SK-N-SH (cell line): ENCODE results near the gene VDAC1. TPM values are rescaled to one million over a fixed set of nuclear protein-coding genes. Genes with fewer than 3 reads are reported as not detected.

Experiments
- CTCF ChIA-PET: fragments of 300-600, 350-600 bp; formaldehyde crosslinking; extraction: SDS; loops from one replicate; lab custom pipeline; 2021; lab: Yijun Ruan, JAX
- POLR2A ChIA-PET: fragments of 350-600 bp; sonication (Branson Sonifier 250); formaldehyde crosslinking; extraction: SDS; loops from one replicate; lab custom pipeline; 2020; ENCODE audit warnings: antibody characterized with exemption, inconsistent platforms; lab: Yijun Ruan, JAX
- DNase-seq: peaks from one replicate; pipeline ENCODE4 v3.0.0; 2012
- H2AFZ ChIP-seq: fragments of 200-600 bp; sonication (generic); 2 replicates; pipeline ENCODE4 v1.8.1; 2016; ENCODE audit warnings: antibody characterized with exemption, mild to moderate bottlenecking, low read depth
- H3F3A ChIP-seq: fragments of 200-600 bp; sonication (generic); replicated peaks from 2 replicates; pipeline ENCODE3; 2016; ENCODE audit warnings: antibody characterized with exemption, mild to moderate bottlenecking; ENCODE audit not compliant: insufficient read depth
- H3K27ac ChIP-seq, 2 experiments: fragments of 200-500 bp in 1 of 2; fragments of 200-600 bp in 1 of 2; sonication (Bioruptor generic) in 1 of 2; sonication (generic), shearing (Covaris generic) in 1 of 2; 2 replicates each; pipeline versions ENCODE4 v1.5.1 to v1.6.1; 2014 to 2016; ENCODE audit warnings: low read depth in 2 of 2, inconsistent platforms in 1 of 2, low read length in 1 of 2, mild to moderate bottlenecking in 1 of 2, mixed read lengths in 1 of 2
- H3K27me3 ChIP-seq: fragments of 200-600 bp; sonication (generic), shearing (Covaris generic); 2 replicates; pipeline ENCODE4 v1.6.1; 2016; ENCODE audit warnings: mixed run types; ENCODE audit not compliant: insufficient read depth
- H3K36me3 ChIP-seq, 2 experiments: fragments of 200-500 bp in 1 of 2; fragments of 200-600 bp in 1 of 2; sonication (Bioruptor generic) in 1 of 2; sonication (generic) in 1 of 2; replicated peaks in 1 of 2; 2 replicates each; pipeline versions ENCODE3 to v1.5.1; 2014 to 2016; ENCODE audit warnings: low read length in 1 of 2, mild to moderate bottlenecking in 1 of 2; ENCODE audit not compliant: insufficient read depth in 2 of 2, control insufficient read depth in 1 of 2
- H3K4me1 ChIP-seq, 2 experiments: fragments of 200-500 bp in 1 of 2; fragments of 200-600 bp in 1 of 2; sonication (Bioruptor generic) in 1 of 2; sonication (generic), shearing (Covaris generic) in 1 of 2; 2 replicates each; pipeline versions ENCODE4 v1.5.1 to v1.6.1; 2014 to 2016; ENCODE audit warnings: low read depth in 1 of 2, low read length in 1 of 2, mixed run types in 1 of 2; ENCODE audit not compliant: insufficient read depth in 2 of 2, control insufficient read depth in 1 of 2
- H3K4me2 ChIP-seq: fragments of 200-600 bp; sonication (generic), shearing (Covaris generic); 2 replicates; pipeline ENCODE4 v1.6.1; 2017; ENCODE audit warnings: mixed run types
- H3K4me3 ChIP-seq, 2 experiments: fragments of 200-500 bp in 1 of 2; fragments of 200-600 bp in 1 of 2; sonication (Bioruptor generic) in 1 of 2; sonication (generic), shearing (Covaris generic) in 1 of 2; 2 replicates each; pipeline versions ENCODE4 v1.5.1 to v1.8.1; 2014 to 2016; ENCODE audit warnings: low read depth in 2 of 2, inconsistent platforms in 1 of 2, low read length in 1 of 2, mild to moderate bottlenecking in 1 of 2, mixed read lengths in 1 of 2, moderate library complexity in 1 of 2
- H3K79me2 ChIP-seq: fragments of 200-600 bp; sonication (generic); 2 replicates; pipeline ENCODE4 v1.8.1; 2017; ENCODE audit warnings: mild to moderate bottlenecking; ENCODE audit not compliant: insufficient read depth
- H3K9ac ChIP-seq: fragments of 200-600 bp; sonication (generic); 2 replicates; pipeline ENCODE4 v1.6.1; 2017; ENCODE audit warnings: mixed run types
- H3K9me2 ChIP-seq: fragments of 200-600 bp; sonication (generic); 2 replicates; pipeline ENCODE4 v1.6.1; 2017; ENCODE audit warnings: mixed run types
- H3K9me3 ChIP-seq: fragments of 200-600 bp; sonication (generic); 2 replicates; pipeline ENCODE4 v1.6.1; 2017; ENCODE audit warnings: mixed run types, mild to moderate bottlenecking, moderate library complexity
- H4K20me1 ChIP-seq: fragments of 200-600 bp; sonication (generic); 2 replicates; pipeline ENCODE4 v1.6.1; 2017; ENCODE audit warnings: mild to moderate bottlenecking, mixed run types; ENCODE audit not compliant: insufficient read depth
- ELF1 ChIP-seq: IDR thresholded peaks from 2 replicates; pipeline ENCODE4 v1.4.0; 2012
- EZH2phosphoT487 ChIP-seq: fragments of 200-600 bp; sonication (generic); IDR thresholded peaks from 2 replicates; pipeline ENCODE4 v1.6.1; 2017; ENCODE audit warnings: low read depth, mixed run types, mild to moderate bottlenecking, antibody characterized with exemption, moderate library complexity, borderline replicate concordance
- FOXM1 ChIP-seq: IDR thresholded peaks from 2 replicates; pipeline ENCODE4 v1.4.0; 2012; ENCODE audit warnings: low read depth, mild to moderate bottlenecking
- IRF3 ChIP-seq: fragments of 150-350 bp; IDR thresholded peaks from 2 replicates; pipeline ENCODE4 v1.6.1; 2016; ENCODE audit warnings: mild to moderate bottlenecking, low read depth, low read length
- JUND ChIP-seq: IDR thresholded peaks from 2 replicates; pipeline ENCODE4 v1.4.0; 2012
- MEF2A ChIP-seq: IDR thresholded peaks from 2 replicates; pipeline ENCODE4 v1.4.0; 2012; ENCODE audit warnings: low read depth, borderline replicate concordance
- NFIC ChIP-seq: IDR thresholded peaks from 2 replicates; pipeline ENCODE4 v1.4.0; 2012; ENCODE audit warnings: borderline replicate concordance
- NRF1 ChIP-seq: IDR thresholded peaks from 2 replicates; pipeline ENCODE4 v1.6.1; 2012; ENCODE audit warnings: low read depth, mild to moderate bottlenecking, low read length
- RAD21 ChIP-seq: IDR thresholded peaks from 2 replicates; pipeline ENCODE4 v1.6.1; 2012; ENCODE audit warnings: mild to moderate bottlenecking, low read length
- RFX5 ChIP-seq: IDR thresholded peaks from 2 replicates; pipeline ENCODE4 v1.6.1; 2012; ENCODE audit warnings: mild to moderate bottlenecking, improper control_type of control experiment, low read length
- RXRA ChIP-seq: IDR thresholded peaks from 2 replicates; pipeline ENCODE4 v1.4.0; 2012; ENCODE audit warnings: low read depth, mild to moderate bottlenecking, borderline replicate concordance
- TAF1 ChIP-seq: IDR thresholded peaks from 2 replicates; pipeline ENCODE4 v1.6.1; 2012; ENCODE audit warnings: low read depth, mild to moderate bottlenecking, low read length, moderate library complexity, borderline replicate concordance
- TCF12 ChIP-seq: IDR thresholded peaks from 2 replicates; pipeline ENCODE4 v1.4.0; 2012
- WGBS: methylation state at CpG from one replicate; pipeline ENCODE4 v1.1.6; 2017; ENCODE audit warnings: low lambda C conversion rate; 5-methylcytosine and 5-hydroxymethylcytosine counted together
- polyA plus RNA-seq, 3 experiments: library from polyadenylated mRNA; depleted of rRNA; stranded (reverse); fragments of >200 nt; gene quantifications; 2 replicates each; pipeline ENCODE4 v1.2.3, GENCODE V29; 2012
- TF ChIP-seq, protein P1 (sequence below): fragments of 200-600 bp; sonication (generic); IDR thresholded peaks from 2 replicates; pipeline ENCODE4 v1.6.1; 2017; ENCODE audit warnings: antibody characterized with exemption, mild to moderate bottlenecking, moderate library complexity
- TF ChIP-seq, protein P2 (sequence below): IDR thresholded peaks from 2 replicates; pipeline ENCODE4; 2012
- TF ChIP-seq, protein P3 (sequence below): IDR thresholded peaks from 2 replicates; pipeline ENCODE4 v1.4.0; 2012; ENCODE audit warnings: low read depth, borderline replicate concordance

VDAC1 gene
- polyA plus RNA-seq, 1 of the 3 experiments (the other 2 are of a cell fraction) = 166 TPM

GRCh38 chr5:134053314-134053839 lies 48.6 kb upstream of the VDAC1 start:
- no peak for TF ChIP-seq RFX5
- TF ChIP-seq RAD21 = no peak
- TF ChIP-seq RXRA = no peak
- TF ChIP-seq, protein P1, sequence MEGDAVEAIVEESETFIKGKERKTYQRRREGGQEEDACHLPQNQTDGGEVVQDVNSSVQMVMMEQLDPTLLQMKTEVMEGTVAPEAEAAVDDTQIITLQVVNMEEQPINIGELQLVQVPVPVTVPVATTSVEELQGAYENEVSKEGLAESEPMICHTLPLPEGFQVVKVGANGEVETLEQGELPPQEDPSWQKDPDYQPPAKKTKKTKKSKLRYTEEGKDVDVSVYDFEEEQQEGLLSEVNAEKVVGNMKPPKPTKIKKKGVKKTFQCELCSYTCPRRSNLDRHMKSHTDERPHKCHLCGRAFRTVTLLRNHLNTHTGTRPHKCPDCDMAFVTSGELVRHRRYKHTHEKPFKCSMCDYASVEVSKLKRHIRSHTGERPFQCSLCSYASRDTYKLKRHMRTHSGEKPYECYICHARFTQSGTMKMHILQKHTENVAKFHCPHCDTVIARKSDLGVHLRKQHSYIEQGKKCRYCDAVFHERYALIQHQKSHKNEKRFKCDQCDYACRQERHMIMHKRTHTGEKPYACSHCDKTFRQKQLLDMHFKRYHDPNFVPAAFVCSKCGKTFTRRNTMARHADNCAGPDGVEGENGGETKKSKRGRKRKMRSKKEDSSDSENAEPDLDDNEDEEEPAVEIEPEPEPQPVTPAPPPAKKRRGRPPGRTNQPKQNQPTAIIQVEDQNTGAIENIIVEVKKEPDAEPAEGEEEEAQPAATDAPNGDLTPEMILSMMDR = no peak
- no peak for TF ChIP-seq TCF12
- no peak for TF ChIP-seq MEF2A
- TF ChIP-seq TAF1 = no peak
- no peak for TF ChIP-seq FOXM1
- TF ChIP-seq, protein P2, sequence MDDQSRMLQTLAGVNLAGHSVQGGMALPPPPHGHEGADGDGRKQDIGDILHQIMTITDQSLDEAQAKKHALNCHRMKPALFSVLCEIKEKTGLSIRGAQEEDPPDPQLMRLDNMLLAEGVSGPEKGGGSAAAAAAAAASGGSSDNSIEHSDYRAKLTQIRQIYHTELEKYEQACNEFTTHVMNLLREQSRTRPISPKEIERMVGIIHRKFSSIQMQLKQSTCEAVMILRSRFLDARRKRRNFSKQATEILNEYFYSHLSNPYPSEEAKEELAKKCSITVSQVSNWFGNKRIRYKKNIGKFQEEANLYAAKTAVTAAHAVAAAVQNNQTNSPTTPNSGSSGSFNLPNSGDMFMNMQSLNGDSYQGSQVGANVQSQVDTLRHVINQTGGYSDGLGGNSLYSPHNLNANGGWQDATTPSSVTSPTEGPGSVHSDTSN = no peak
- TF ChIP-seq EZH2phosphoT487 = no peak
- TF ChIP-seq ELF1 = no peak
- TF ChIP-seq JUND = no peak
- TF ChIP-seq, protein P3, sequence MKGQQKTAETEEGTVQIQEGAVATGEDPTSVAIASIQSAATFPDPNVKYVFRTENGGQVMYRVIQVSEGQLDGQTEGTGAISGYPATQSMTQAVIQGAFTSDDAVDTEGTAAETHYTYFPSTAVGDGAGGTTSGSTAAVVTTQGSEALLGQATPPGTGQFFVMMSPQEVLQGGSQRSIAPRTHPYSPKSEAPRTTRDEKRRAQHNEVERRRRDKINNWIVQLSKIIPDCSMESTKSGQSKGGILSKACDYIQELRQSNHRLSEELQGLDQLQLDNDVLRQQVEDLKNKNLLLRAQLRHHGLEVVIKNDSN = no peak
- TF ChIP-seq NFIC = no peak
- no peak for TF ChIP-seq IRF3
- TF ChIP-seq NRF1 = no peak
- Histone ChIP-seq H2AFZ (peak overlapping the region; percentile 63; the same call in 1 of the 2 replicates), H3K4me2 (peak overlapping the region; percentile 27; the same call in 1 of the 2 replicates), H3K4me1 (peaks cover 0 to 18% of the 10 kb centered on the region in 2 experiments; a peak in 1 of 4 replicates), H3K36me3 (no peaks in the 10 kb centered on the region), H3K9me3 (no peaks in the 10 kb centered on the region), H3K79me2 (no peaks in the 10 kb centered on the region), H3K9me2 (no peaks in the 10 kb centered on the region), H3K9ac (no peak overlapping the region), H3K27ac (peak overlapping the region in 1 of 2 experiments; percentile 50; a peak in 2 of 4 replicates), H4K20me1 (no peaks in the 10 kb centered on the region), H3K4me3 (no peak overlapping the region), H3F3A (peaks cover 6% of the 10 kb centered on the region), H3K27me3 (no peaks in the 10 kb centered on the region)
- no peak for DNase-seq
- 90% methylated on average over 8 of the region's 8 CpGs for WGBS
- POLR2A ChIA-PET = no interaction called here
- CTCF ChIA-PET = interaction anchor here (0.8 to 6.9 kb wide), 5 partner anchors 9 to 87 kb away, joined by 3 to 65 read pairs (median 7); no protein-coding TSS in a partner anchor
